Activated CD8-positive, alpha-beta memory T cell treated with anti-CD3 and anti-CD28 coated beads for 1 hour (primary cell): ENCODE data around the gene ARL4D.
"Not testable (repeated sequence)": the region's sequence is repeated elsewhere in the genome, so short reads cannot be mapped to it uniquely, and the experiment has no call there.

Source experiments
- DNase-seq, 2 donors: peaks; one replicate each; pipeline ENCODE4 v3.0.0-alpha.2; 2020; ENCODE audit warnings: low read depth in 1 of 2; ENCODE audit errors: extremely low read depth in 1 of 2

ARL4D gene, protein sequence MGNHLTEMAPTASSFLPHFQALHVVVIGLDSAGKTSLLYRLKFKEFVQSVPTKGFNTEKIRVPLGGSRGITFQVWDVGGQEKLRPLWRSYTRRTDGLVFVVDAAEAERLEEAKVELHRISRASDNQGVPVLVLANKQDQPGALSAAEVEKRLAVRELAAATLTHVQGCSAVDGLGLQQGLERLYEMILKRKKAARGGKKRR

DNA sequence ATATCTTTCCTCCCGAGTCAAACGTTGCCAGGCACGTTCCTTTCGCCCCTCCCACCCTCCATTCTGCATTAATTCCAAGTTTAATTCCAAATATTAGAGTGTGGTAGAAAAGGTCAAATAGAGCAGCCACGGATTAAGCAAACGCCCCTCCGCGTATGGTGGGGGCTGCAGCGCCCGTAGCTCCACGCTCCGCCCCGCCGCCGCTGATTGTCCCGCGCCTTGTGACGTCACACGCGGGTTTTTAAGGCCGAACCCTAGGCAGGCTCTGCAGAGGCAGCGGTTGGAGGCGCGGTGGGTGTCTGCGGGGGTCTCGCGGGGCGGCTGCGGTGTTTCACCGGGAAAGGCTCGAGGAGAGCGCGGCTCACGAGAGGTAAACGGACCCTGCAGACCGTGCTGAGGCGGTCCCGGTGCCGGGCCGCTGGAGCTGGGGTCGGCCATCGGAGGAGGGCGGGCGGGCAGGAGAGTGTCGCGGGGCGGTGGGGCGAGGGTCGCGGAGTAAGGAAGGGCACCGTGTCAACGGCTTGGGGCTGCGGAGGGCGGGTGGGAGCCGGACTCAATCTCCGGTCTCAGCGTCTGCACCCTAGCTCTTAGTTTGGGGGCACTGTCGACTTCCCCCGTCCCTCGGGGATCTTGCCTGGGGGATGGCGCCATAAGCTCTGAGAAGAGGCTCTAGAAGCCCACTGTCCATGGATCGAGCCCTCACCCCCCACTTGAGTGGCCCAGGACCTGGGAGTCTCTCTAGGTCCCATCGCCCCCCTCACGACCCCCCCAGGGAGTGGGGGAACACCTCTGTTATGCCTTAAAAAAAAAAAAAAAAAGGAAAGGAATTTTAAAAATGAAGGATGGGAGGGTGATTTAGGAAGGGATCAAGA lies at the start of gene ARL4D:
Gene ARL4D, plus strand, starts transcription at position 270 of the 872 bp plus-strand sequence. CDS start 740 bp downstream, outside the sequence.
- peak; percentile 66 to 76 for DNase-seq

DNA sequence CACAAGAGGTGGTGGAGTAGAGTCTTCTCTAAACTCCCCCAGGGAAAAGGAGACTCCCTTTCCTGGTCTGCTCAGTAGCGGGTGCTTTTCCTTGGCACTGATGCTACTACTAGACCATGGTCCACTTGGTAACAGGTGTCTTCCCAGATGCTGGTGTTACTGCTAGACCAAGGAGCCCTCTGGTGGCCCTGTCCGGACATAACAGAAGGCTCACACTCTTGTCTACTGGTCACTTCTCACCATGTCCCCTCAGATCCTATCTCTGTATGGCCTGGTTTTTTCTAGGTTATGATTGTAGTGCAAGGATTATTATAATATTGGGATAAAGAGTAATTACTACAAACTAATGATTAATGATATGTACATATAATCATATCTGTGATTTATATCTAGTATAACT lies 49.7 kb upstream of the ARL4D start:
- DNase-seq = no peak

DNA sequence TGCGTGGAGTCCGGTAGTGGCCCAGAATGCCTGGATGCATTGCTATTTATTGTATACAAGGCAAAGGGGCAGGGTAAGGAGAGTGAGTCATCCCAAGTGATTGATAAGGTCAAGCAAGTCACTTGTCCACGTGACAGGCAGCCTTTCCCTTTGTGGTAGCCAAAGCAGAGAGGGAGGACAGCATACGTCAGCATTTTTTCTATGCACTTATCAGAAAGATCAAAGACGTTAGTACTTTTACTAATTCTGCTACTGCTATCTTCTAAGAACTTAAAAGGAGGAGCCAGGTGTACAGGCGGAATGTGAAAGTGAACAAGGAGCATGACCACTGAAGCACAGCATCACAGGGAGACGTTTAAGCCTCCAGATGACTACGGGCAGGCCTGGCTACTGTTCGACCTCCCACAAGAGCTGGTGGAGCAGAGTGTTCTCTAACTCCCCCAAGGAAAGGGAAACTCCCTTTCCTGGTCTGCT lies 47.9 kb upstream of the ARL4D start:
- no peak for DNase-seq

DNA sequence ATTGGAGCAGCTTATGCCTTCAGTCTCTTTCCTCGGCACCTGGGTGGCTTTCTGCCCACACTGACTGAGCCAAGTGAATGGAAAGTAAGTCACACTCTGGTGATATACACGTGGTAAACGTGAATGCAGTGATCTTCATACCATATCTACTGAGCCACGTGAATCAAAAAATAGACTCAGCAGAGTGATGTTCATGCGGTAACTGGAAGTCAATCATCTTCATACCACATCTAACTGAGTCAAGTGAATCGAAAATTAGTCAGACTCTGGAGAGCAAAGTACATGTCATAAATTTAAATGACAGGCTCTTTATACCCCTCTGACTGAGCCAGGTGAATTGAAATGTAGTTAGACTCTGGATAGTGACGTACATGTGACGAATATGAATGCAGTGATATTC lies 47.1 kb upstream of the ARL4D start:
- DNase-seq = no peak

DNA sequence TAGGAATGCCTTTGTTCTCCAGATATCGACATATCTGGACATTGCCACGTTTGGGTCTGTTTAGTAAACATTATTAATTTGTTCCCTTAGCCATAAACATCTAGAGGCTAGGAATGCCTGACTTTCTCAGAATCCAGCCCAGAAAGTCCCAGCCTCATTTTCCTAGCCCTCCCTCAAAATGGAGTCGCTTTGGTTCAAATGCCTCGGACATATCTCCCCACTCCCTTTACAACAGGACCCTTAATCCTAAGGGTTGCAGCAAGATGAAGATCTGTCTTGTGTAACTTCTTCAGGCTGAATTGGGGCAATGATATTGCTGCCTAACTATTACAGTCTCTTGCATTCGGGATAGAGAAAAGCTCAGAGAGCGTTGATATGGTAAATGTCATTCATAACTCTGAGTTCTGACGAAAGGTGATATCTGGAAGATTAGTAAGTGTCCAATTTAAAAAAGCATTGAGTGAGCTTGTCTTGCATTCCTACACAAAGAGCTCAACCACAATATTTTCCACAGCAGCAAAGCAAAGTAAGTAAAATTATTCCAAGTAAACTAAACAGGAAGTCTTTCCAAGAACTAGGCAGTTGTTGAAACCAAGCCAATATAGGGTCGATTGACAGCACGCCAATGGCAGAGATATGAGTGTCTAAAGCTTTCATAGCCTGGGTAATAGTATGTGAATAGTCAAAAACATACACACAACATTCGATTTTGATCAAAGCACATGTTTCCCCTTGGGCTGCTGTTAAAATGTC lies 46.0 kb upstream of the ARL4D start:
- no peak for DNase-seq

DNA sequence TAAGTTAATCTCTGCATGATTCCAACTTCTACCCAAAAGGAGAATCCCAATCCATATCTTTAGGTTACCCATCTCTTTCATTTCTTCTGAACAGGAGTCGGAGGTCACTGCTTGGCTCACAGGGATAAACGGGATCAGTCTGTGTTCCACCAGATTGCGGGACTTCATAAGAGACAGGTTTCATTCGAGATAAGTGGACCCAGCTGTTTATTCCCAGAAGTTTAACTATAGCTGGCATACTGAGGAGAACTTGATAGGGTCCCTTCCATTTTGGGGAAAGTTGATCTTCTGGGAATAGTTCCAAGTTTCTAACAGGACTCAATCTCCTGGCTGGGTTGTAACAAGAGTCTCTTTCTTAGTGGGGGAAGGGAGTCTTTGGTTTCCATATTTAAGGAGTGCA lies 45.4 kb upstream of the ARL4D start:
- no peak for DNase-seq

DNA sequence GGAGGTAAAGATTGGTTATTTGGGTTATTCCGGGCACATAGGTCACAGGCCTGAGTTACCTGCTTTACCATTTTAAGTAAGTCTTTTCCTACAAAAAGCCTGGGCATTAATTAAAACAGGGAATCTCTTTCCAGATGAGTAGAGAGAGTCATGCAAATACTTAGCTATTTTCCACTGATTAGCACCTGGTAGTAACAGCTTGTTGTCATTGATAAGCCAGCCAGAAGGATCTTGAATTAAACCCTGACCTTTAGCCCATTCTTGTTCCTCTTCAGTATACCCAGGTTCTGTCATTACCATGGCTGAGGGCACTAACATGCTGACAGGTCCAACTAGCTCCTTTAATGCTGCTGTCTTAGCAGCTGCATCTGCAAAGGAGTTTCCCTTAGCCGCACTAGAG lies 44.4 kb upstream of the ARL4D start:
- no peak for DNase-seq

DNA sequence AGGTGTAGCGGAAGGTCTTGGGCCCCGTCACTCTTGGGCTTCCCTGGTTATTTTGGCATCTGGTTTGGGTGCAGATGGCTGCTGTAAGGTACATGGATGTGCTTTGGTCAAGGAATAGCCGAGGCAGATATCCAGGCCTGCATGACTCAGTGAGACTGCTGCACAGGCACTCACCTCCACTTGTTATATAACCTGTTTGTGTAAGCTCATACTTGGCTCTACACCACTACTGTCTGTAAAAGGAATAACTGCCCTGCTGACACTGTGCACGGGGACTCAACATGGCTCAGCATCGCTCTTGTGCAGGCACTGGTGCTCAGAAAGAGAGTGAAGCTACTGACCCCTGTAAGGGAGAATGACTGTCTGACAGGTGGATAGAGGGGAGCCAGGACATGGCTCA lies 42.3 kb upstream of the ARL4D start:
- DNase-seq = no peak

DNA sequence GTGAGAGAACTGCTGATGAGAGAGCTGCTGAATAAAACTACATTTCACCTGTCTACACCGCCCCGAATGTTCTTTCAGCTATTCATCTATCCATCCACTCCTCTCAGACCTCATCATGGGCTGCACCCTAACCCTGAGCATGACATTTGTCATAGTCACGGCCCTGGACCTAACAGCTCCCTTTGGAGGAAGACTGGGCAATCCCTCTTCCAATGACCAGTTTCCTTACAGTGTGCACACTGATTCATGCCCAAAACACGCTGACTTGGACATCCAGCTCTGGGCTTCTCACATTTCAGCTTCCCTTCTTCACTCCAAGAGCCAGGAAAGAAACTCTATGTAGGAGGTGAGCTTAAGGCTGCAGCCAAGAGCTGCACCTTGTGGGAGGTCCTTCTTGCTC lies 41.8 kb upstream of the ARL4D start:
- DNase-seq = no peak

DNA sequence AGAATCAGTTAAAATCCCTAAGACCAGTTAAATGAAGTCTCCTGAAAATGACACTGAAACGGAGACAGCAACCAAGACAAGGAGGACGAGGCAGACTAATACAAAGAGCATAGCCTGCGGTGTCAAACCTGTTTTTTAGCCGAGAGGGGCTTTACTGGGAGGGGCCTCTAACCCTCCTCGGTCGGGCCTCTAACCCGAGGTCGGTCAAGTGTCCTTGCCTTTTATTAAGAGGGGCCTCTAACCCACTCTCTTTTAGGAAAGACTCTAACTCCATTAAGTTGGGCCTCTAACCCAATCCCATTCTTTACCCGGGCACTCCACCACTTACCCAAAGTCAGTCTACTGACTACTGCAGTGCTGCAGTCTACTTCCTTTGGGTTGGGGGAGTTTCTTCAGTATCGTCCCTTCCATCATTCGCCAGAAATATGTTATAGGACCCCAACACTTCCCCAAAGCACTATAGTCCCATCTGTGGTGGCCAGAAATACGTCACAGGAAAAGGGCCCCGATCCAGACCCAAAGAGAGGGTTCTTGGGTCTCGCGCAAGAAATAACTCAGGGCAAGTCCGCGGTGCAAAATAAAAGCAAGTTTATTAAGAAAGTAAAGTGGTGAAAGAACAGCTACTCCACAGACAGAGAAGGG lies 39.2 kb upstream of the ARL4D start:
- no peak for DNase-seq

DNA sequence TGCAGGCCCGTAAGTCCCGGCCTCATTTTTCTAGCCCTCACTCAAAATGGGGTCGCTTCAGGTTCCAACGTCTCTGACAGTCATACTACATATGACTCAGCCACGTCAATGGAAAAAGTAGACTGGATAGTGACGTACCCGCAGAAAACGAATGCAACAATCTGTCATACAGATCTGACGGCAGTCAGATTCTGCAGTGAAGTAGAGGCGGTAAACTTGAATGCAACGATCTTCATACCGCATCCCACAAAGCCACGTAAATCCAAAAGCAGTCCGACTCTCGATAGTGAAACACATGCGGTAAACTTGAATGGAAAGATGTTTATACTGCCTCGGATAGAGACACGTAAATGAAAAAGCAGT lies 38.4 kb upstream of the ARL4D start:
- peak; percentile 42 to 65 for DNase-seq

DNA sequence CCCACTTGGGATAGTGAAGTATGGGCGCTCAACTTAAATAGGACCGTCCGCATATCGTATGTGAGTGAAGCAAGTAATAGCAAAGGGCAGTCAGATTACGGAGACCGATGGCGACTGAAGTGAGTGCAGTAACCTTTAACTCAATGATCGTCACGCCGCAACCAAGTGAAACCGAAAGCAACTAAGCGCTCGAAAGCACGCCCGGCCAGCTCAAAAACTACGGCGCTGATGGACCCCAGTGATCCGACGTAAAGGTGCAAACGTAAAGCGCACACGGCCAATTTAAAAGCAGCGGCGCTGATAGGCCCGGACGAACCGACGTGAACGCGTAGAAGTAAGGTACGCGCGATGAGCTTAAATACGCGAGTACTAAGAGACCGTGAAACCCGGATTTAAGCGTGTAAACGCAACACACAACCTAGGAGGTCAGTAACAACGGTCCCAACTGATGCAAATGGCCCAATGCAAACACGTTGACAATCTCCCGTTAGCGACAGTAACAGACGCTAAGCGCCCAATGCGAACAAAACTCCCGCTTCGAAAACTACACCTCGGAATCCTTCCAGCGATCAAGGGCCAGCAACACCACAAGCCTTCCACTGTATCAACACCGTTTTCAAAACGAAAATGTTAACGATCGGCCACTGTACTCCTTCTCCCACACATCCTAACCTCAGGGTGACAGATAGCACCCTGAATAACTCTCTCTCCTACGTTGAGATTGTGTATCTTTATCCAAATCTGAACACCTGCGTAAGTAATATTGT lies 37.9 kb upstream of the ARL4D start:
- peak; percentile 77 to 91 for DNase-seq

DNA sequence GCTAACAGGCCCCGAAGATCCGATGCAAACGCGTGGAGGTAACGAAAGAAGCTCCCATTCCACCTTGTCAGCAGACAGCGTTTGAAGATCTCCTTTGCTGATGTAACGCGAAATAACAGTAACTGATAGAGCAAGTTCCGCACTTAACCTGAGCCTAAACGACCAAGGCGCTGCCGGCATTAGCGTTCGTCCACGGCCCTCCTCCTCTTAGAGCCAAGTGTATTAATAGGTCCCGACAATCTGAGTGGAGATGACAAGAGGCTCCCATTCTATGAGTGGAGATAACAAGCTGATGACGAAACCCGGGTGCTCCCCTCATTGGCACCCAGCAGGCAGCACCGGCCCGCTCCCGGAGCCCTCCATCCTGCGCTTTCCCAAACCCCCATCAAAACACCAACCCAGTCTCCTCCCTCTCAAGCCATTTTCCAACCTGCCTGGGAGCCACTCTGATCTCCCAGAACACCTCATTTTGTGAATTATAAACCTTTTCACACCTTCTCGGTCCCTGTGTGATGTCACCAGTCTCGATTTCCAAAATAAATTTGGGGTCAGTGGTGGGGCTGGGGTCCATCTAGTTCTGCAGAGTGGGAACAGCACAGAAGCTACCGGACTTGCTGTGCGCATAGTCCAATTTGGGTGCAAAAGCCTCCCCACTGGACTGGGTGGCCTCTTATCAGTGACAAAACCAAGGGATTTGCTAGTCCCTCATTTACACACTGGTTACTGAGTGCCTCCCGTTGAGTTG lies 35.4 kb upstream of the ARL4D start:
- DNase-seq = no peak

DNA sequence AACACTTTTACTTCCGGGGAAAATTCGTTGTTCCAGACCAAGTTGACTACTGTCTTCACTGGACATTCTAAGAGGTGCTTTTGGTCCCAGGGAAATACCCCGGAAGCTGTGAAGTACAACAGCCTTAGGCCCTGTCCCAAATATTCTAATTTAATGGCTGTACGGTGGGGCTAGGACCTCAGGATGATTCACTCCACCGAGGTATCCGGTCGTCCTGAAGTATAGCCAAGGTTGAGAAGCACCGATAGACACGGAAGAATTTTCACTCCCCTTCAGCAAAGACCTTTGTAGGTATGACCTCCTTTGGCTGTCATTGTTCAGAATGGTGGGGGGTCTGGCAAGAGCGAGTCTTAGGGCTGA lies 34.9 kb upstream of the ARL4D start:
- no peak for DNase-seq

DNA sequence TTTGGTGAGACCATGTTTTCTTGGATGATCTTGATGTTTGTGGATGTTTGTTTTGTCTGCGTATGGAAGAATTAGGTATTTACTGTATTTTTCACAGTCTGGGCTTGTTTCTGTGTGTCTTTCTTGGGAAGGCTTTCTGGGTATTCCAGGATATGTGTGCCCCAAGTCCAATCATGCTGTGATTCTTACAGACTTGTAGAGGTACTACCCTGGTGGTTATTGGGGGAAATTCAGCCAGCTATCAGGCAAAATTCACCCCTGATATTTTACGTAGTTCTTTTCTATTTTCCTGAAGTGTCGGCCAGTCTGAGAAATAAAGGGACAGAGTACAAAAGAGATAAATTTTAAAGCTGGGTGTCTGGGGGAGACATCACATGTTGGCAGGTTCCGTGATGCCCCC lies 33.4 kb upstream of the ARL4D start:
- no peak for DNase-seq

DNA sequence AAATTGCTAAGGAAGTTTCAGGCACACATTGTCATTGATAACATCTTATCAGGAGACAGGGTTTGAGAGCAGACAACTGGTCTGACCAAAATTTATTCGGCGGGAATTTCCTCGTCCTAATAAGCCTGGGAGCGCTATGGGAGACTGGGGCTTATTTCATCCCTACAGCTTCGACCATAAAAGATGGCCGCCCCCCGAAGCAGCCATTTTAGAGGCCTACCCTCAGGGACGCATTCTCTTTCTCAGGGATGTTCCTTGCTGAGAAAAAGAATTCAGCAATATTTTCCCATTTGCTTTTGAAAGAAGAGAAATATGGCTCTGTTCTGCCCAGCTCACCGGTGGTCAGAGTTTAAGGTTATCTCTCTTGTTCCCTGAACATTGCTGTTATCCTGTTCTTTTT lies 32.9 kb upstream of the ARL4D start:
- DNase-seq = not testable (repeated sequence)

DNA sequence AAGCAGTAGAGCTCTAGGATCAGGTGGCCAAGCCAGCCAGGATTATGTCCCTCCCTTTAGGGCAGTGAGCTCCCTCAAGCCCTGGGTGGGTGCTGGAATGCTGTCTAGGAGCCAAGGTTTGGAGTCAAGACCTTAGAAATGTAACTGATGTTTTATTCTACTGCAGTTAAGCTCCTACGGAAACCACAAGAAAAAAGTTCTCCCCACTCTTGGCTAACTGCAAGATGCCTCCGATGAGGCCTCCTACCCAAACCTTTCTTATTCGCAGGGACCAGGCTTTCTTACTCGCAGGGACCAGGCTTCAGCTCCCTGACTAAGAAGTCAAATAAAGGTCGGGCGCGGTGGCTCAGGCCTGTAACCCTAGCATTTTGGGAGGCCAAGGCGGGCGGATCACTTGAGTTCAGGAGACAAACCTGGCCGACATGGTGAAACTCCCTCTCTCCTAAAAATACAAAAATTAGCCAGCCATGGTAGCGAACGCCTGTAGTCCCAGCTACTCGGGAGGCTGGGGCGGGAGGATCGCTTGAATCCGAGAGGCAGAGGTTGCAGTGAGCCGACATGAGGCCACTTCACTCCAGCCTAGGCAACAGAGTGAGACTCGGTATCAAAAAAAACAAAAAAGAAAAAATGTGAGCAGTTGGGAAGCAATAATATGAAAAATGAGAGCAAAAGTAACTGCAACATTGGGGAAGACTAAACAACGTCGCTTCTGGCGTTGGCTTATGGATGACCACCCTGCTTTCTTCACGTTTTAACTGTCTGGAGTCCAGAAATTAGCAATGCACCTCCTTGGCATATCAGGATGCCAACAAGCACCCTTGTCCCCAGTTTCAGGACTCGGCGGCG lies 31.7 kb upstream of the ARL4D start:
- DNase-seq = no peak

DNA sequence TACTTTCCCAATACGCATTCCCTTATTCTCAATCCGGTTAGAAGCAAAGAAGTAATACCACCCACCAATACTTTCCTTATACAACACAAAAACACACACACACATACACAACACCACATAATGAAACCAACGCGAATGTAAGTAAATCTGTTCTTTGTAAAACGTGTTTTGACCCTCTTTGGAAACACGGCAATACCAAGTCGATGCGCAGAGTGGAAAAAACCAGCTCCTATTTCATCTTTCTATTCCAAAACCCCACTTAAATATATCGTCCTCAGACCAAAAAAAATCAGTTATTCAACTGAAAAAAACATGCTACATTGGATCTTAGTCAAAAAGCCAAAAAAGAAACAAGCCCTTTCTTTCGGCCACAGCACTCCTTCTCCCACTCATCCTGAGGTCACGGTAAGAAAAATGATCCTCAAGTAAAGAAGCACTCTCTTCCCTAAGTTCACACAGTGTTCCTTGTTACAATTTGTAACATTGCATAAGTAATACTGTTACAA lies 31.0 kb upstream of the ARL4D start:
- no peak for DNase-seq
